Testis (tissue), 3 donors: ENCODE measurements around the gene TP53TG3D. TPM values are rescaled to one million over a fixed set of nuclear protein-coding genes. Genes with fewer than 3 reads are reported as not detected.

Source experiments
- polyA plus RNA-seq: library from polyadenylated mRNA; stranded (reverse); fragments of 350-450 nt; fragmentation: Illumina TruSeq; extraction: RNeasy Lipid Tissue Mini Kit (QIAGEN cat#74804); gene quantifications from one replicate; pipeline ENCODE4 v1.2.3, GENCODE V29; 2014; ENCODE audit warnings: low read depth, low replicate concordance; ENCODE audit not compliant: insufficient read depth
- small RNA-seq, 2 donors: library from RNA; depleted of rRNA; stranded (forward); fragments of <200 nt; gene quantifications; one replicate each; pipeline ENCODE3, GENCODE V24; 2016
- total RNA-seq, 2 donors: library from RNA; depleted of rRNA; stranded (reverse); fragments of >200 nt; gene quantifications; one replicate each; pipeline ENCODE4 v1.2.3, GENCODE V29; 2016

TP53TG3D gene
- total and polyA plus RNA-seq, 3 donors from 2014 or later, result 11.5 to 30.5 (median 23.1) TPM

Small RNAs within 50 kb of the gene (small RNA-seq; reads per million reads assigned to genes)
- gene AC133485.1 (0 reads per million in 2 donors), gene AC140878.1 (0 reads per million in 2 donors)
